MM.1S (cell line): Measurements from ENCODE around the gene CLIC5.

Experiments used
- DNase-seq: peaks from one replicate; pipeline ENCODE4 v3.0.0-alpha.2; 2015
- H2AFZ ChIP-seq: fragments of 300-600 bp; sonication (generic); 2 replicates; pipeline ENCODE4 v1.6.0; 2016; ENCODE audit warnings: antibody characterized with exemption, low read length
- H3F3A ChIP-seq: fragments of 300-600 bp; sonication (generic); 2 replicates; pipeline ENCODE4 v1.6.1; 2016; ENCODE audit warnings: mild to moderate bottlenecking, antibody characterized with exemption, low read length, moderate library complexity, mixed read lengths; ENCODE audit not compliant: insufficient read depth
- H3K27ac ChIP-seq: fragments of 300-600 bp; sonication (generic); 2 replicates; pipeline ENCODE4 v1.5.1; 2016; ENCODE audit warnings: mild to moderate bottlenecking, low read length
- H3K27me3 ChIP-seq: fragments of 300-600 bp; sonication (generic); replicated peaks from 2 replicates; pipeline ENCODE4 v1.6.0; 2016; ENCODE audit warnings: low read length; ENCODE audit not compliant: insufficient read depth
- H3K36me3 ChIP-seq: fragments of 300-600 bp; sonication (generic); replicated peaks from 2 replicates; pipeline ENCODE4 v1.6.1; 2016; ENCODE audit warnings: mild to moderate bottlenecking, low read length, mixed read lengths; ENCODE audit not compliant: insufficient read depth
- H3K4me1 ChIP-seq: fragments of 300-600 bp; sonication (generic); 2 replicates; pipeline ENCODE4 v1.6.1; 2016; ENCODE audit warnings: low read length, mixed read lengths
- H3K4me2 ChIP-seq: fragments of 300-600 bp; sonication (generic); 2 replicates; pipeline ENCODE4 v1.6.0; 2016; ENCODE audit warnings: low read depth, low read length
- H3K4me3 ChIP-seq: fragments of 300-600 bp; sonication (generic); 2 replicates; pipeline ENCODE4 v1.5.1; 2016; ENCODE audit warnings: low read length, mixed read lengths
- H3K79me2 ChIP-seq: fragments of 300-600 bp; sonication (generic); 2 replicates; pipeline ENCODE4 v1.6.1; 2016; ENCODE audit warnings: mixed run types, low read length, mixed read lengths
- H3K9ac ChIP-seq: fragments of 300-600 bp; sonication (generic); 2 replicates; pipeline ENCODE4 v1.6.1; 2016; ENCODE audit warnings: low read length, mixed read lengths
- H3K9me2 ChIP-seq: fragments of 300-600 bp; sonication (generic); replicated peaks from 2 replicates; pipeline ENCODE4 v1.6.1; 2016; ENCODE audit warnings: mild to moderate bottlenecking, low read length, mixed read lengths; ENCODE audit not compliant: insufficient read depth
- H3K9me3 ChIP-seq: fragments of 300-600 bp; sonication (generic); replicated peaks from 2 replicates; pipeline ENCODE4 v1.6.1; 2016; ENCODE audit warnings: mild to moderate bottlenecking, low read length, mixed read lengths; ENCODE audit not compliant: insufficient read depth
- H4K20me1 ChIP-seq: fragments of 300-600 bp; sonication (generic); 2 replicates; pipeline ENCODE4 v1.6.1; 2016; ENCODE audit warnings: mild to moderate bottlenecking, low read length, moderate library complexity, mixed read lengths; ENCODE audit not compliant: insufficient read depth
- CTCF ChIP-seq: fragments of 300-600 bp; sonication (generic); IDR thresholded peaks from 2 replicates; pipeline ENCODE4 v1.5.1; 2016; ENCODE audit warnings: antibody characterized with exemption, low read length, mixed read lengths
- EZH2 ChIP-seq: fragments of 300-600 bp; sonication (generic); optimal IDR thresholded peaks from 2 replicates; pipeline ENCODE3; 2017; ENCODE audit warnings: low read depth, mild to moderate bottlenecking, antibody characterized with exemption, low read length, mixed read lengths
- EZH2phosphoT487 ChIP-seq: fragments of 300-600 bp; sonication (generic); IDR thresholded peaks from 2 replicates; pipeline ENCODE4 v1.6.1; 2018; ENCODE audit warnings: antibody characterized with exemption, low read length

The CLIC5 gene

GRCh38 chr6:46017726-46018125 is 2.1 kb upstream of the CLIC5 start:
- Histone ChIP-seq H3K27me3 (no peaks in the 10 kb centered on the region), H4K20me1 (no peaks in the 10 kb centered on the region), H3K9me2 (no peaks in the 10 kb centered on the region), H3K27ac (no peak overlapping the region), H3K4me2 (no peak overlapping the region), H3K9ac (no peak overlapping the region), H3K36me3 (no peaks in the 10 kb centered on the region), H3K79me2 (no peaks in the 10 kb centered on the region), H3K4me1 (no peaks in the 10 kb centered on the region), H3F3A (no peaks in the 10 kb centered on the region; the same call in 1 of the 2 replicates), H3K9me3 (no peaks in the 10 kb centered on the region), H3K4me3 (no peak overlapping the region), H2AFZ (no peak overlapping the region)
- TF ChIP-seq EZH2phosphoT487 (no peak), EZH2 (no peak), CTCF (no peak)
- no peak for DNase-seq

GRCh38 chr6:46016063-46016608 is 476 bp upstream of the CLIC5 start:
- Histone ChIP-seq H3K79me2 (no peaks in the 10 kb centered on the region), H3K27ac (no peak overlapping the region), H4K20me1 (no peaks in the 10 kb centered on the region), H3K4me3 (peak overlapping the region; percentile 76), H3K36me3 (no peaks in the 10 kb centered on the region), H3F3A (peaks cover 3% of the 10 kb centered on the region; the same call in 1 of the 2 replicates), H3K27me3 (no peaks in the 10 kb centered on the region), H3K4me1 (peaks cover 7% of the 10 kb centered on the region), H3K4me2 (peak overlapping the region; percentile 59), H3K9me3 (no peaks in the 10 kb centered on the region), H3K9me2 (no peaks in the 10 kb centered on the region), H2AFZ (no peak overlapping the region; the same call in 1 of the 2 replicates), H3K9ac (no peak overlapping the region)
- TF ChIP-seq EZH2 (no peak), EZH2phosphoT487 (no peak), CTCF (no peak)
- no peak for DNase-seq

GRCh38 chr6:46014511-46015118 is 1.0 kb downstream of the CLIC5 start:
- no peak for TF ChIP-seq EZH2
- no peak for TF ChIP-seq EZH2phosphoT487
- no peak for TF ChIP-seq CTCF
- DNase-seq = no peak
- Histone ChIP-seq H3K9me3 (no peaks in the 10 kb centered on the region), H3K27me3 (no peaks in the 10 kb centered on the region), H3K4me1 (peaks cover 18% of the 10 kb centered on the region), H3K36me3 (no peaks in the 10 kb centered on the region), H3K4me2 (peak overlapping the region; percentile 59), H3F3A (peaks cover 6% of the 10 kb centered on the region; the same call in 1 of the 2 replicates), H3K27ac (no peak overlapping the region), H3K9ac (peak overlapping the region; percentile 57; the same call in 1 of the 2 replicates), H2AFZ (peak overlapping the region; percentile 86), H3K9me2 (no peaks in the 10 kb centered on the region), H4K20me1 (no peaks in the 10 kb centered on the region), H3K79me2 (no peaks in the 10 kb centered on the region), H3K4me3 (peak overlapping the region; percentile 76)
